HEK293T (cell line): ENCODE results near the gene ANAPC5.

ENCODE experiments used
- BHLHE40 ChIP-seq: fragments of 450-650 bp; IDR thresholded peaks from 2 replicates; pipeline ENCODE4 v1.6.1; 2016; ENCODE audit warnings: mild to moderate bottlenecking, moderate library complexity, borderline replicate concordance
- FOXA1 ChIP-seq: fragments of 450-650 bp; IDR thresholded peaks from 2 replicates; pipeline ENCODE4 v1.6.1; 2016; ENCODE audit warnings: mild to moderate bottlenecking
- FOXK2 ChIP-seq: fragments of 450-650 bp; IDR thresholded peaks from 2 replicates; pipeline ENCODE4 v1.6.1; 2016; ENCODE audit warnings: mild to moderate bottlenecking
- FOXM1 ChIP-seq: fragments of 450-650 bp; IDR thresholded peaks from 2 replicates; pipeline ENCODE4 v1.6.1; 2017; ENCODE audit warnings: mild to moderate bottlenecking, borderline replicate concordance
- HDGF ChIP-seq: fragments of 450-650 bp; IDR thresholded peaks from 2 replicates; pipeline ENCODE4 v1.6.1; 2017; ENCODE audit warnings: antibody characterized with exemption, borderline replicate concordance
- LEF1 ChIP-seq: fragments of 450-650 bp; IDR thresholded peaks from 2 replicates; pipeline ENCODE4 v1.6.1; 2017; ENCODE audit warnings: mild to moderate bottlenecking, borderline replicate concordance
- SP1 ChIP-seq: fragments of 450-650 bp; IDR thresholded peaks from 2 replicates; pipeline ENCODE4 v1.6.1; 2017
- TARDBP ChIP-seq: fragments of 450-650 bp; IDR thresholded peaks from 2 replicates; pipeline ENCODE4 v1.6.1; 2016
- TF ChIP-seq, protein P1 (sequence below): fragments of 450-650 bp; IDR thresholded peaks from 2 replicates; pipeline ENCODE4 v1.6.1; 2016

DNA sequence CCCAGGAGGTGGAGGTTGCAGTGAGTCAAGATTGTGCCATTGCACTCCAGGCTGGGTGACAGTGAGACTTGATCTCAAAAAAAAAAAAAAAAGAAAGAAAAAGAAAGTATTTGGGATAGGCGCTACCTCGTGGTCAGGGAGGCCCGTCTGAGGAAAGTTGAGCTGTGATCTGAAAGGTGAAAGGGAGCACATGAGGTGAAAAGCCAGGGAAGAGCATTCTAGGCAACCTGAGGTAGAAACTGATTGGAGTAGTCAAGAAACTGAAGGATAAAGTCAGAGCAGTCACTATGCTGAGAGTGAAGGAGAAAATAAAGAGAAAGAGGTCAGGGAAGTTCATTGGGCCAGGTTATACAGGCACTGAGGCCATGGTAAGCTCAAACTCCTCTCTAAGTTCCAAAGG is 7.7 kb downstream of the ANAPC5 start:
- TF ChIP-seq SP1 (no peak), TARDBP (no peak), FOXK2 (no peak), HDGF (no peak), FOXA1 (no peak), BHLHE40 (no peak), LEF1 (no peak), FOXM1 (no peak)
- TF ChIP-seq, protein P1, sequence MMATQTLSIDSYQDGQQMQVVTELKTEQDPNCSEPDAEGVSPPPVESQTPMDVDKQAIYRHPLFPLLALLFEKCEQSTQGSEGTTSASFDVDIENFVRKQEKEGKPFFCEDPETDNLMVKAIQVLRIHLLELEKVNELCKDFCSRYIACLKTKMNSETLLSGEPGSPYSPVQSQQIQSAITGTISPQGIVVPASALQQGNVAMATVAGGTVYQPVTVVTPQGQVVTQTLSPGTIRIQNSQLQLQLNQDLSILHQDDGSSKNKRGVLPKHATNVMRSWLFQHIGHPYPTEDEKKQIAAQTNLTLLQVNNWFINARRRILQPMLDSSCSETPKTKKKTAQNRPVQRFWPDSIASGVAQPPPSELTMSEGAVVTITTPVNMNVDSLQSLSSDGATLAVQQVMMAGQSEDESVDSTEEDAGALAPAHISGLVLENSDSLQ, result no peak
